ENCODE data around the gene CLEC16A.

- TF ChIP-seq POLR2A (IDR thresholded peaks at IDR 0.05): no peak
- TF ChIP-seq, protein P1, sequence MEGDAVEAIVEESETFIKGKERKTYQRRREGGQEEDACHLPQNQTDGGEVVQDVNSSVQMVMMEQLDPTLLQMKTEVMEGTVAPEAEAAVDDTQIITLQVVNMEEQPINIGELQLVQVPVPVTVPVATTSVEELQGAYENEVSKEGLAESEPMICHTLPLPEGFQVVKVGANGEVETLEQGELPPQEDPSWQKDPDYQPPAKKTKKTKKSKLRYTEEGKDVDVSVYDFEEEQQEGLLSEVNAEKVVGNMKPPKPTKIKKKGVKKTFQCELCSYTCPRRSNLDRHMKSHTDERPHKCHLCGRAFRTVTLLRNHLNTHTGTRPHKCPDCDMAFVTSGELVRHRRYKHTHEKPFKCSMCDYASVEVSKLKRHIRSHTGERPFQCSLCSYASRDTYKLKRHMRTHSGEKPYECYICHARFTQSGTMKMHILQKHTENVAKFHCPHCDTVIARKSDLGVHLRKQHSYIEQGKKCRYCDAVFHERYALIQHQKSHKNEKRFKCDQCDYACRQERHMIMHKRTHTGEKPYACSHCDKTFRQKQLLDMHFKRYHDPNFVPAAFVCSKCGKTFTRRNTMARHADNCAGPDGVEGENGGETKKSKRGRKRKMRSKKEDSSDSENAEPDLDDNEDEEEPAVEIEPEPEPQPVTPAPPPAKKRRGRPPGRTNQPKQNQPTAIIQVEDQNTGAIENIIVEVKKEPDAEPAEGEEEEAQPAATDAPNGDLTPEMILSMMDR (IDR thresholded peaks at IDR 0.05): no peak
Measured at GRCh38 chr16:11049396-11050059, 105.2 kb downstream of the CLEC16A start.

Data from thyroid gland (tissue), 4 donors.